ENCODE measurements around the gene EXOC1.

- TF ChIP-seq, protein P1, sequence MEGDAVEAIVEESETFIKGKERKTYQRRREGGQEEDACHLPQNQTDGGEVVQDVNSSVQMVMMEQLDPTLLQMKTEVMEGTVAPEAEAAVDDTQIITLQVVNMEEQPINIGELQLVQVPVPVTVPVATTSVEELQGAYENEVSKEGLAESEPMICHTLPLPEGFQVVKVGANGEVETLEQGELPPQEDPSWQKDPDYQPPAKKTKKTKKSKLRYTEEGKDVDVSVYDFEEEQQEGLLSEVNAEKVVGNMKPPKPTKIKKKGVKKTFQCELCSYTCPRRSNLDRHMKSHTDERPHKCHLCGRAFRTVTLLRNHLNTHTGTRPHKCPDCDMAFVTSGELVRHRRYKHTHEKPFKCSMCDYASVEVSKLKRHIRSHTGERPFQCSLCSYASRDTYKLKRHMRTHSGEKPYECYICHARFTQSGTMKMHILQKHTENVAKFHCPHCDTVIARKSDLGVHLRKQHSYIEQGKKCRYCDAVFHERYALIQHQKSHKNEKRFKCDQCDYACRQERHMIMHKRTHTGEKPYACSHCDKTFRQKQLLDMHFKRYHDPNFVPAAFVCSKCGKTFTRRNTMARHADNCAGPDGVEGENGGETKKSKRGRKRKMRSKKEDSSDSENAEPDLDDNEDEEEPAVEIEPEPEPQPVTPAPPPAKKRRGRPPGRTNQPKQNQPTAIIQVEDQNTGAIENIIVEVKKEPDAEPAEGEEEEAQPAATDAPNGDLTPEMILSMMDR (optimal IDR thresholded peaks at IDR 0.05 in 1 of 3, IDR thresholded peaks at IDR 0.05 in 1 of 3, conservative IDR thresholded peaks at IDR 0.05 in 1 of 3; ENCODE audit: extremely low read depth in 1 of 3, insufficient read depth in 2 of 3, low read length in 3 of 3): no peak
- no peak for TF ChIP-seq EZH2 (IDR thresholded peaks at IDR 0.05; ENCODE audit: low read length)
These were observed 56.7 kb downstream of the EXOC1 start for GRCh38 chr4:55910140-55910539.
